Activated CD4-positive, alpha-beta T cell treated with anti-CD3 and anti-CD28 coated beads, Interleukin-2, amount 10 ng/mL, durations not matched to agents 7 days and 5 days (primary cell): ENCODE results near the gene TAF11L2. TPM values are rescaled to one million over a fixed set of nuclear protein-coding genes. Genes with fewer than 3 reads are reported as not detected.
A peak's percentile ranks its signal among the peaks of the same experiment; 100 is the strongest.
"Not testable (repeated sequence)": the region's sequence is repeated elsewhere in the genome, so short reads cannot be mapped to it uniquely, and the experiment has no call there.

ENCODE experiments used
- CTCF ChIA-PET: fragments of 350-600 bp; sonication (Branson Sonifier 250); formaldehyde crosslinking; loops from one replicate; lab custom pipeline; 2021; ENCODE audit warnings: antibody characterized with exemption; lab: Charles Lee
- POLR2A ChIA-PET: fragments of 350-600 bp; sonication (Branson Sonifier 250); formaldehyde crosslinking; loops from one replicate; lab custom pipeline; 2021; ENCODE audit warnings: antibody characterized with exemption; lab: Charles Lee
- DNase-seq: peaks from one replicate; pipeline ENCODE4 v3.0.0-alpha.2; 2020
- H3K27ac Mint-ChIP-seq: one replicate; pipeline ENCODE4 v1.8.0; 2021; ENCODE audit warnings: mild to moderate bottlenecking, moderate library complexity, mixed read lengths
- H3K27me3 Mint-ChIP-seq: one replicate; pipeline ENCODE4 v1.8.0; 2021; ENCODE audit warnings: mixed read lengths
- H3K36me3 Mint-ChIP-seq: one replicate; pipeline ENCODE4 v1.8.0; 2021; ENCODE audit warnings: low read depth, mixed read lengths
- H3K4me1 Mint-ChIP-seq: one replicate; pipeline ENCODE4 v1.8.0; 2021; ENCODE audit warnings: mixed read lengths
- H3K4me3 Mint-ChIP-seq: one replicate; pipeline ENCODE4 v1.8.0; 2021; ENCODE audit warnings: mild to moderate bottlenecking, moderate library complexity, mixed read lengths
- H3K9me3 Mint-ChIP-seq: one replicate; pipeline ENCODE4 v1.8.0; 2021; ENCODE audit warnings: mixed read lengths
- total RNA-seq, 2 experiments: library from RNA; stranded (reverse); gene quantifications; one replicate each; pipeline ENCODE4 v1.2.3, GENCODE V29; 2021

TAF11L2 gene
- total RNA-seq, 2 experiments from 2014 or later, result not detected

DNA sequence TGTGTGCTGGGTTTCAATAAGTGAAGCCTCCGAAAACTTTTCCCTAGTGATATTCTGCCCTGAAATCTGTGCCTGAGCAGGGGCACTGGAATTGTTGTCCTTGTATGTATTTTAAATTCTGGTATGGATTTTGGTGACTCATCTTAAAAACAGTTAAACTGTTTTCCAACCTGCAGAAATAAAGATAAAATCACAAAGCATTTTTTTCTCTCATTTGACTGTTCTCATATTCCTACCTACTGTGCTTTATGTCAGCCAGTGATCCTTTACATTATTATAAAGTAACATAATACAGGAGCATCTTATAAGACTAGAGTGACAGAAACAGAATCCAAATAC lies 10.9 kb upstream of the TAF11L2 start:
- Mint-ChIP-seq H3K36me3 (no peaks in the 10 kb centered on the region), H3K27ac (no peak overlapping the region), H3K4me3 (no peak overlapping the region), H3K9me3 (peaks cover 2% of the 10 kb centered on the region), H3K27me3 (no peaks in the 10 kb centered on the region), H3K4me1 (no peaks in the 10 kb centered on the region)
- ChIA-PET POLR2A (no interaction called here), CTCF (no interaction called here)
- no peak for DNase-seq

GRCh38 chr5:17491257-17491656 lies 6.8 kb upstream of the TAF11L2 start:
- H3K36me3 Mint-ChIP-seq, H3K27ac Mint-ChIP-seq, POLR2A ChIA-PET, H3K9me3 Mint-ChIP-seq, H3K27me3 Mint-ChIP-seq, DNase-seq, H3K4me1 Mint-ChIP-seq, H3K4me3 Mint-ChIP-seq: not testable (repeated sequence)
- CTCF ChIA-PET, result interaction anchor here (1.0 kb wide), 1 partner anchor 29 kb away, joined by 5 read pairs; no protein-coding TSS in a partner anchor

GRCh38 chr5:17492770-17493169 lies 5.3 kb upstream of the TAF11L2 start:
- H3K36me3 Mint-ChIP-seq, result no peaks in the 10 kb centered on the region
- H3K27me3 Mint-ChIP-seq, result no peaks in the 10 kb centered on the region
- no peaks in the 10 kb centered on the region for H3K4me1 Mint-ChIP-seq
- H3K27ac Mint-ChIP-seq, result no peak overlapping the region
- no peak overlapping the region for H3K4me3 Mint-ChIP-seq
- peaks cover 2% of the 10 kb centered on the region for H3K9me3 Mint-ChIP-seq
- ChIA-PET CTCF (no interaction called here), POLR2A (no interaction called here)
- DNase-seq, result no peak

DNA sequence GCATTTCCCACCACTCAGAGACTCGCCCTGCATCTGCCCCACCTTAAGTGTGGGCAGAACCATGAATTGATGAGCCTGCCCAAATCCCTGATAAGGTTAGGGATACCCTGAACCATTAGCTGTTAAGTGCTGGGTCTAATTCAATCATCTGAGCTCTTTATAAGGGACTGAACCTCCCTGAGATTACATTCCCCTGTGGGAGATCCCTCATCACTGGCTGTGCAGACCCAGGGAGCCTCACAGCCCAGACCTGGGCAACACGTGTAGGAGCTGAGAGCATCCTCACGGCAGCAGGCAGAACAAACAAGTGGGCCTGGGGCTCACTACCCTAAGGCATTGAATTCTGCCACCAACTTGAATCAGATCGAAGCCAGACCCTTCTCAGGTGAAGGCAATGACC lies 585 bp upstream of the TAF11L2 start:
- Mint-ChIP-seq H3K27ac (no peak overlapping the region), H3K36me3 (no peaks in the 10 kb centered on the region), H3K27me3 (no peaks in the 10 kb centered on the region), H3K4me3 (no peak overlapping the region), H3K9me3 (no peaks in the 10 kb centered on the region), H3K4me1 (no peaks in the 10 kb centered on the region)
- DNase-seq, result no peak
- POLR2A ChIA-PET, result no interaction called here
- CTCF ChIA-PET, result no interaction called here

- POLR2A ChIA-PET, result no interaction called here
Measured at GRCh38 chr5:17511775-17512325, 13.8 kb downstream of the TAF11L2 start.

GRCh38 chr5:17517526-17517925 lies 19.5 kb downstream of the TAF11L2 start:
- CTCF ChIA-PET, H3K9me3 Mint-ChIP-seq, H3K4me1 Mint-ChIP-seq, H3K4me3 Mint-ChIP-seq, DNase-seq, H3K36me3 Mint-ChIP-seq, H3K27ac Mint-ChIP-seq, POLR2A ChIA-PET, H3K27me3 Mint-ChIP-seq: not testable (repeated sequence)

More at GRCh38 chr5:17511775-17512325, 13.8 kb downstream of the TAF11L2 start:
- no peak overlapping the region for H3K27ac Mint-ChIP-seq
- no peak for DNase-seq
- no peak overlapping the region for H3K4me3 Mint-ChIP-seq
- CTCF ChIA-PET, result no interaction called here
- H3K9me3 Mint-ChIP-seq, result no peaks in the 10 kb centered on the region
- H3K4me1 Mint-ChIP-seq, result no peaks in the 10 kb centered on the region
- no peaks in the 10 kb centered on the region for H3K27me3 Mint-ChIP-seq
- no peaks in the 10 kb centered on the region for H3K36me3 Mint-ChIP-seq

DNA sequence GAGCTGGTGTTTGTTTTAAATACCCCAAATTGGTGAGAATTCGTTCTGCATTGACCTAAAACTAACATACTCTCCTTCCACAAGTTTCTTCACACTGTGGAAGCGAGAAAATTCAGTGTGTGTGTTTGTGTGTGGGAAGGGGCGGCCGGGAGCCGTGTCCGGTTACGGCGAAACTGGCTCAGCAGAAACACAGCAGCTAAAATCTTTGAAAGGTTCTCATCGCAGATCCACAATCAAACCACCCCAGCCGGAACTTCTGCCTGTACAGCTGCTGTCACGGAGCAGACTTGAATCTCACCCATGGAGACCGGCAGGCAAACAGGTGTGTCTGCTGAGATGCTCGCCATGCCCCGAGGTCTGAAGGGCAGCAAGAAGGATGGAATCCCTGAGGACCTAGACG lies 20.0 kb downstream of the TAF11L2 start, which contains the start of gene TAF11L3:
TSS of gene TAF11L3 (plus strand) at position 301 of the 400 bp plus-strand sequence.
- H3K27ac Mint-ChIP-seq, DNase-seq, H3K9me3 Mint-ChIP-seq, POLR2A ChIA-PET, H3K4me1 Mint-ChIP-seq, H3K4me3 Mint-ChIP-seq, CTCF ChIA-PET, H3K27me3 Mint-ChIP-seq, H3K36me3 Mint-ChIP-seq: not testable (repeated sequence)

GRCh38 chr5:17519508-17519907 lies 21.5 kb downstream of the TAF11L2 start:
- H3K9me3 Mint-ChIP-seq, CTCF ChIA-PET, H3K27ac Mint-ChIP-seq, H3K4me1 Mint-ChIP-seq, H3K27me3 Mint-ChIP-seq, H3K36me3 Mint-ChIP-seq, H3K4me3 Mint-ChIP-seq, POLR2A ChIA-PET: not testable (repeated sequence)
- peak; percentile 40 for DNase-seq

GRCh38 chr5:17521501-17521900 lies 23.5 kb downstream of the TAF11L2 start, which contains the start of gene TAF11L4:
TAF11L4 (plus strand) TSS chr5:17521801.
- POLR2A ChIA-PET, H3K36me3 Mint-ChIP-seq, H3K4me3 Mint-ChIP-seq, H3K9me3 Mint-ChIP-seq, H3K27ac Mint-ChIP-seq, DNase-seq, H3K4me1 Mint-ChIP-seq, H3K27me3 Mint-ChIP-seq, CTCF ChIA-PET: not testable (repeated sequence)

- DNase-seq, POLR2A ChIA-PET: not testable (repeated sequence)
Measured at GRCh38 chr5:17524935-17525334, 26.9 kb downstream of the TAF11L2 start, which contains the start of gene TAF11L5. TAF11L5 (plus strand) TSS chr5:17525235.

GRCh38 chr5:17526504-17526903 lies 28.5 kb downstream of the TAF11L2 start:
- H3K9me3 Mint-ChIP-seq, H3K4me1 Mint-ChIP-seq: not testable (repeated sequence)
- peak; percentile 17 for DNase-seq

More at GRCh38 chr5:17524935-17525334, 26.9 kb downstream of the TAF11L2 start, which contains the start of gene TAF11L5:
- H3K27ac Mint-ChIP-seq, H3K4me1 Mint-ChIP-seq, H3K9me3 Mint-ChIP-seq, H3K4me3 Mint-ChIP-seq, H3K27me3 Mint-ChIP-seq, H3K36me3 Mint-ChIP-seq, CTCF ChIA-PET: not testable (repeated sequence)

DNA sequence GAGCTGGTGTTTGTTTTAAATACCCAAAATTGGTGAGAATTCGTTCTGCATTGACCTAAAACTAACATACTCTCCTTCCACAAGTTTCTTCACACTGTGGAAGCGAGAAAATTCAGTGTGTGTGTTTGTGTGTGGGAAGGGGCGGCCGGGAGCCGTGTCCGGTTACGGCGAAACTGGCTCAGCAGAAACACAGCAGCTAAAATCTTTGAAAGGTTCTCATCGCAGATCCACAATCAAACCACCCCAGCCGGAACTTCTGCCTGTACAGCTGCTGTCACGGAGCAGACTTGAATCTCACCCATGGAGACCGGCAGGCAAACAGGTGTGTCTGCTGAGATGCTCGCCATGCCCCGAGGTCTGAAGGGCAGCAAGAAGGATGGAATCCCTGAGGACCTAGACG lies 30.3 kb downstream of the TAF11L2 start, which contains the start of gene TAF11L6:
TSS of gene TAF11L6 (plus strand) at position 301 of the 400 bp plus-strand sequence.
- POLR2A ChIA-PET, DNase-seq, H3K36me3 Mint-ChIP-seq, H3K4me1 Mint-ChIP-seq, CTCF ChIA-PET, H3K9me3 Mint-ChIP-seq, H3K27ac Mint-ChIP-seq, H3K27me3 Mint-ChIP-seq, H3K4me3 Mint-ChIP-seq: not testable (repeated sequence)

More at GRCh38 chr5:17526504-17526903, 28.5 kb downstream of the TAF11L2 start:
- H3K4me3 Mint-ChIP-seq, H3K27ac Mint-ChIP-seq, POLR2A ChIA-PET, H3K27me3 Mint-ChIP-seq, H3K36me3 Mint-ChIP-seq, CTCF ChIA-PET: not testable (repeated sequence)
